HepG2 (cell line): Measurements from ENCODE around the gene TEX30. TPM values are rescaled to one million over a fixed set of nuclear protein-coding genes. Genes with fewer than 3 reads are reported as not detected.

ENCODE experiments used
- ARHGAP35 ChIP-seq: sonication (generic); formaldehyde crosslinking; IDR thresholded peaks from 2 replicates; pipeline ENCODE4 v1.9.0; 2022; ENCODE audit warnings: mild to moderate bottlenecking, inconsistent platforms, moderate library complexity, missing genetic modification reagents, borderline replicate concordance
- ASH2L ChIP-seq: fragments of 300-600, 200-600 bp; sonication (generic); IDR thresholded peaks from 2 replicates; pipeline ENCODE4 v1.7.0; 2017; ENCODE audit warnings: low read depth, mild to moderate bottlenecking, moderate library complexity, mixed read lengths, low read length; ENCODE audit not compliant: insufficient read length
- ATF7-NPFF ChIP-seq: sonication (generic); formaldehyde crosslinking; IDR thresholded peaks from 2 replicates; pipeline ENCODE4 v1.8.1; 2023; ENCODE audit warnings: mild to moderate bottlenecking, low read depth, missing genetic modification reagents, moderate library complexity
- CEBPZ ChIP-seq: IDR thresholded peaks from 2 replicates; pipeline ENCODE4 v1.6.1; 2012; ENCODE audit warnings: low read length, improper control_type of control experiment
- KLF6 ChIP-seq: IDR thresholded peaks from 2 replicates; pipeline ENCODE4 v1.8.0; 2016; ENCODE audit warnings: missing biosample characterization, missing genetic modification reagents
- MIXL1 ChIP-seq: IDR thresholded peaks from 2 replicates; pipeline ENCODE4 v1.6.1; 2016
- REL ChIP-seq: sonication (generic); formaldehyde crosslinking; conservative IDR thresholded peaks from 2 replicates; pipeline ENCODE4 v1.8.0; 2022; ENCODE audit warnings: mild to moderate bottlenecking, missing genetic modification reagents, moderate library complexity
- ZFP82 ChIP-seq: sonication (generic); formaldehyde crosslinking; IDR thresholded peaks from 2 replicates; pipeline ENCODE4 v1.5.1; 2020; ENCODE audit warnings: mild to moderate bottlenecking, missing genetic modification reagents, borderline replicate concordance
- ZNF20 ChIP-seq: sonication (generic); formaldehyde crosslinking; IDR thresholded peaks from 2 replicates; pipeline ENCODE4 v1.4.0; 2020; ENCODE audit warnings: mild to moderate bottlenecking, moderate library complexity, missing genetic modification reagents
- ZNF367 ChIP-seq: sonication (generic); formaldehyde crosslinking; IDR thresholded peaks from 2 replicates; pipeline ENCODE4 v1.4.0; 2020; ENCODE audit warnings: missing genetic modification reagents, borderline replicate concordance
- ZNF407 ChIP-seq: sonication (generic); formaldehyde crosslinking; IDR thresholded peaks from one replicate; pipeline ENCODE4 v1.5.1; 2020; ENCODE audit warnings: mild to moderate bottlenecking, missing genetic modification reagents; ENCODE audit errors: not compliant biosample characterization
- ZNF543 ChIP-seq: sonication (generic); formaldehyde crosslinking; IDR thresholded peaks from 2 replicates; pipeline ENCODE4 v1.4.0; 2020; ENCODE audit warnings: mild to moderate bottlenecking, missing genetic modification reagents
- ZNF547 ChIP-seq: sonication (generic); formaldehyde crosslinking; IDR thresholded peaks from 2 replicates; pipeline ENCODE4 v1.5.1; 2020; ENCODE audit warnings: mild to moderate bottlenecking, missing genetic modification reagents
- ZNF879 ChIP-seq: sonication (generic); formaldehyde crosslinking; IDR thresholded peaks from 2 replicates; pipeline ENCODE4 v1.8.1; 2023; ENCODE audit warnings: missing genetic modification reagents
- polyA plus RNA-seq, 8 experiments: library from polyadenylated mRNA; depleted of rRNA in 3 of 8; stranded (reverse) in 7 of 8; unstranded in 1 of 8; fragments of >200 nt; fragmentation: Illumina TruSeq in 4 of 8; extraction: Trizol in 4 of 8; gene quantifications; 2 replicates each; pipeline versions ENCODE4 v1.2.1 to v1.2.3, GENCODE V29; 2011 to 2016; ENCODE audit warnings: low read depth in 4 of 8, missing spikeins in 1 of 8, mixed read lengths in 1 of 8; ENCODE audit not compliant: insufficient read depth in 1 of 8
- total RNA-seq, 5 experiments: library from RNA; depleted of rRNA; stranded (reverse); fragments of >200 nt; fragmentation: Illumina TruSeq; extraction: Trizol; gene quantifications; 2 replicates each; pipeline ENCODE4 v1.2.3, GENCODE V29; 2016; ENCODE audit warnings: low read depth in 1 of 5
- TF ChIP-seq, protein P1 (sequence below): sonication (generic); formaldehyde crosslinking; IDR thresholded peaks from 2 replicates; pipeline ENCODE4 v1.8.0; 2023; ENCODE audit warnings: mild to moderate bottlenecking, missing genetic modification reagents

Gene TEX30
- total and polyA plus RNA-seq, 2 of the 13 experiments (the other 11 are each of a cell fraction or from before 2014, with no cell fraction given), result 0.60 to 1.2 TPM

DNA sequence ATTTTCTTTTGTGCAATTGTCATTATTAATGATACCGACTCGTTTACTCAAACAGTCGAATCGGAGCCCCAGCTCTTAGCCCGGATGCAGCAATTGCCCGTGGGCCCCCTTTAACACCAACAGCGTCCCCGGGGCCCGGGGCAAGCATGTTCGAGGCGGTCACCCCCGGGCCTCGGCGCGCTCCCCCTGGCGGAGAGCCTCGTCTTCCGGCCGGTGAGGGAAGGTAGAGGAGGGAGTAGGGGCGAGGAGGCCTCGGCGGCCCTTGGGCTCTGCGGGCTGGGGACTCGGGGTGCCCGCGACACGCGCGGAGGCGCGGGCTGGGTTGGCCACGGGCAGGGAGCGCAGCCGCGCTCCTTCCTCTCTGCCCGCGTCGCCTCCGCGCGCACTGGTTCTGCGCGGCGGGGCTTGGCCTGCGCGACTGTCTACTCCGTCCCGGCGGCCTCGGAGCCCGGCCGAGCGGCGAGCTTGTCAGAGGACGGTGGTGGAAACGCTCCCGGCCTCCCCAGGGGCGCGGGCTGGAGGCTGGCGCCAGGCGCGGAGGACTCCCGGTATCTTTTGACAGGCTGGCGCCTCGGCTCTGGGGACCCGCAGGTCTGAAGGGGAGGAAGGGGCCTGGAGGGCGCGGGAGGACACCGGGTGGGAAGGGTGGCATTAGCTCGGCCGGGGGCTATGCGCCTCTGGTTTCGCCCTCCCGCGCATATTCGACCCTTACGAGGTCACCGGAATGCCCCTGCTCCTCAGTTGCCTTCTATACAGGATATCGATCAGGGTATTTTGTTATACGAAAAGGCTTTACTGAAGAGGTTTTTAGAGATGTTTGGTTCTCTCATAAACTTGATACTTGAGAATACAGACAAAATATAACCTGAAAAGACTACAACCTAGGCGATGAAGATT, 26.8 kb upstream of the TEX30 start (continued):
- peak; percentile 34; the same call in 1 of the 2 replicates for TF ChIP-seq ZNF543 (CRISPR knock-in tag)
- TF ChIP-seq KLF6 (CRISPR knock-in tag), result peak; percentile 52; the same call in 1 of the 2 replicates
- TF ChIP-seq ZNF407 (CRISPR knock-in tag), result peak; percentile 65
- no peak for TF ChIP-seq ZNF20 (CRISPR knock-in tag)
- 0 out of 2 replicates have a peak, but pooled peaks have one; percentile 55 for TF ChIP-seq ZNF547
- peak; percentile 35; the same call in 1 of the 2 replicates for TF ChIP-seq ATF7-NPFF (CRISPR knock-in tag)
- TF ChIP-seq CEBPZ, result no peak
- TF ChIP-seq ZNF879 (CRISPR knock-in tag), result no peak
- 0 out of 2 replicates have a peak, but pooled peaks have one; percentile 36 for TF ChIP-seq REL (CRISPR knock-in tag)
- 0 out of 2 replicates have a peak, but pooled peaks have one; percentile 44 for TF ChIP-seq ZNF367
- TF ChIP-seq ASH2L, result peak; percentile 85
- 0 out of 2 replicates have a peak, but pooled peaks have one; percentile 38 for TF ChIP-seq MIXL1 (CRISPR knock-in tag)
- TF ChIP-seq, protein P1, sequence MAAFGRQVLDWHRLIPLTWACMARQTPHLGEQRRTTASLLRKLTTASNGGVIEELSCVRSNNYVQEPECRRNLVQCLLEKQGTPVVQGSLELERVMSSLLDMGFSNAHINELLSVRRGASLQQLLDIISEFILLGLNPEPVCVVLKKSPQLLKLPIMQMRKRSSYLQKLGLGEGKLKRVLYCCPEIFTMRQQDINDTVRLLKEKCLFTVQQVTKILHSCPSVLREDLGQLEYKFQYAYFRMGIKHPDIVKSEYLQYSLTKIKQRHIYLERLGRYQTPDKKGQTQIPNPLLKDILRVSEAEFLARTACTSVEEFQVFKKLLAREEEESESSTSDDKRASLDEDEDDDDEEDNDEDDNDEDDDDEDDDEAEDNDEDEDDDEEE (CRISPR knock-in tag), result peak; percentile 84
- no peak for TF ChIP-seq ARHGAP35 (CRISPR knock-in tag)
- TF ChIP-seq ZFP82 (CRISPR knock-in tag), result peak; percentile 56; the same call in 1 of the 2 replicates
